H1 (cell line): ENCODE results near the gene MAFB. TPM values are rescaled to one million over a fixed set of nuclear protein-coding genes. Genes with fewer than 3 reads are reported as not detected.

ENCODE experiments used
- CTCF ChIA-PET: fragments of 300-600 bp; sonication (Branson Sonifier 250); formaldehyde crosslinking; loops from one replicate; lab custom pipeline; 2021; ENCODE audit not compliant: partially characterized antibody; lab: Charles Lee
- POLR2A ChIA-PET: fragments of 300-600 bp; sonication (Branson Sonifier 250); formaldehyde crosslinking; loops from one replicate; lab custom pipeline; 2021; ENCODE audit warnings: inconsistent platforms; ENCODE audit not compliant: partially characterized antibody; lab: Charles Lee
- DNase-seq, 2 experiments: peaks; one replicate each; pipeline versions ENCODE4 v3.0.0 to v3.0.0-alpha.2; 2010 to 2022; ENCODE audit warnings: low spot score in 2 of 2, low read depth in 1 of 2, mixed read lengths in 1 of 2
- FAIRE-seq: peaks from 2 replicates; lab custom pipeline; 2011; peaks lifted over from hg19 to GRCh38; lab: Jason Lieb, UNC
- H2AFZ ChIP-seq: 2 replicates; pipeline ENCODE4 v1.8.1; 2012; ENCODE audit warnings: low read length, inconsistent platforms
- H2AK5ac ChIP-seq: 2 replicates; pipeline ENCODE4 v1.6.1; 2013; ENCODE audit warnings: low read depth, low read length
- H2BK120ac ChIP-seq: replicated peaks from 2 replicates; pipeline ENCODE3; 2013; ENCODE audit warnings: low read depth, low read length, inconsistent platforms
- H2BK12ac ChIP-seq: 2 replicates; pipeline ENCODE4 v1.6.1; 2013; ENCODE audit warnings: low read depth, low read length
- H2BK15ac ChIP-seq: 2 replicates; pipeline ENCODE4 v1.6.1; 2013; ENCODE audit warnings: low read length
- H2BK20ac ChIP-seq: 2 replicates; pipeline ENCODE4 v1.6.1; 2013; ENCODE audit warnings: low read length
- H2BK5ac ChIP-seq: 2 replicates; pipeline ENCODE4 v1.6.1; 2013; ENCODE audit warnings: low read depth, low read length
- H3K14ac ChIP-seq: 2 replicates; pipeline ENCODE4 v1.6.1; 2013; ENCODE audit warnings: inconsistent platforms; ENCODE audit not compliant: insufficient read length
- H3K18ac ChIP-seq: 2 replicates; pipeline ENCODE4 v1.6.1; 2013; ENCODE audit warnings: low read length; ENCODE audit errors: extremely low read depth
- H3K23ac ChIP-seq: 2 replicates; pipeline ENCODE4 v1.6.1; 2013; ENCODE audit warnings: inconsistent platforms; ENCODE audit not compliant: insufficient read length
- H3K23me2 ChIP-seq: 2 replicates; pipeline ENCODE4 v1.6.1; 2013; ENCODE audit warnings: low read depth, low read length
- H3K27ac ChIP-seq: 2 replicates; pipeline ENCODE4 v1.6.1; 2011; ENCODE audit warnings: low read depth, low read length, inconsistent platforms
- H3K27me3 ChIP-seq, 4 experiments: replicated peaks in 1 of 4; 1 replicate in 1 of 4; 2 replicates in 3 of 4; pipeline versions ENCODE4 v1.6.1 to v1.8.1; 2011 to 2013; ENCODE audit warnings: low read length in 3 of 4, mild to moderate bottlenecking in 3 of 4, inconsistent platforms in 2 of 4, mixed read lengths in 2 of 4, moderate library complexity in 1 of 4; ENCODE audit not compliant: control insufficient read depth in 3 of 4, insufficient read depth in 3 of 4; ENCODE audit errors: extremely low read depth in 1 of 4
- H3K36me3 ChIP-seq, 4 experiments: 2 replicates each; pipeline versions ENCODE4 v1.6.1 to v1.8.1; 2011 to 2013; ENCODE audit warnings: mild to moderate bottlenecking in 4 of 4, low read length in 3 of 4, moderate library complexity in 2 of 4, control low read depth in 1 of 4, inconsistent platforms in 1 of 4; ENCODE audit not compliant: insufficient read depth in 4 of 4, control insufficient read depth in 2 of 4
- H3K4ac ChIP-seq: replicated peaks from 2 replicates; pipeline ENCODE3; 2013; ENCODE audit warnings: low read length, low read depth, mixed read lengths, inconsistent platforms; ENCODE audit not compliant: insufficient read length
- H3K4me1 ChIP-seq, 4 experiments: replicated peaks in 1 of 4; 1 replicate in 1 of 4; 2 replicates in 3 of 4; pipeline versions ENCODE4 v1.6.1 to v1.8.1; 2011 to 2013; ENCODE audit warnings: low read length in 3 of 4, inconsistent platforms in 2 of 4, mixed read lengths in 1 of 4; ENCODE audit not compliant: insufficient read depth in 4 of 4, control insufficient read depth in 3 of 4
- H3K4me2 ChIP-seq, 2 experiments: 2 replicates each; pipeline versions ENCODE4 v1.6.1 to v1.8.1; 2011 to 2013; ENCODE audit warnings: low read depth in 2 of 2, low read length in 2 of 2, control low read depth in 1 of 2, inconsistent platforms in 1 of 2, mild to moderate bottlenecking in 1 of 2; ENCODE audit not compliant: insufficient read depth in 1 of 2
- H3K4me3 ChIP-seq, 4 experiments: fragments of 200-600, 300-600 bp in 1 of 4; sonication (generic), shearing (Covaris generic), sonication (Bioruptor Twin) in 1 of 4; 2 replicates each; pipeline versions ENCODE4 v1.5.1 to v1.8.1; 2011 to 2016; ENCODE audit warnings: low read length in 4 of 4, low read depth in 3 of 4, control low read depth in 2 of 4, inconsistent platforms in 2 of 4, mild to moderate bottlenecking in 2 of 4, mixed read lengths in 1 of 4, moderate library complexity in 1 of 4; ENCODE audit not compliant: insufficient read depth in 2 of 4; ENCODE audit errors: extremely low read depth in 1 of 4
- H3K56ac ChIP-seq: replicated peaks from 2 replicates; pipeline ENCODE3; 2013; ENCODE audit warnings: low read depth, mild to moderate bottlenecking, mixed read lengths, low read length, inconsistent platforms; ENCODE audit not compliant: insufficient read length
- H3K79me1 ChIP-seq: 2 replicates; pipeline ENCODE4 v1.6.1; 2013; ENCODE audit warnings: low read depth, low read length, control low read depth
- H3K79me2 ChIP-seq, 2 experiments: 2 replicates each; pipeline versions ENCODE4 v1.6.1 to v1.8.1; 2012 to 2013; ENCODE audit warnings: low read length in 2 of 2, mild to moderate bottlenecking in 2 of 2, inconsistent platforms in 1 of 2; ENCODE audit not compliant: insufficient read depth in 2 of 2, control insufficient read depth in 1 of 2
- H3K9ac ChIP-seq, 4 experiments: replicated peaks in 1 of 4; 1 replicate in 1 of 4; 2 replicates in 3 of 4; pipeline versions ENCODE4 v1.6.1 to v1.8.1; 2011 to 2013; ENCODE audit warnings: low read depth in 3 of 4, low read length in 3 of 4, control low read depth in 2 of 4, mild to moderate bottlenecking in 2 of 4, moderate library complexity in 2 of 4, inconsistent platforms in 1 of 4; ENCODE audit errors: extremely low read depth in 1 of 4
- H3K9me3 ChIP-seq, 2 experiments: 2 replicates each; pipeline versions ENCODE4 v1.6.1 to v1.8.1; 2012 to 2013; ENCODE audit warnings: mild to moderate bottlenecking in 2 of 2, moderate library complexity in 2 of 2, control low read depth in 1 of 2, inconsistent platforms in 1 of 2, low read depth in 1 of 2, low read length in 1 of 2, mixed read lengths in 1 of 2; ENCODE audit not compliant: insufficient read depth in 2 of 2
- H4K20me1 ChIP-seq, 2 experiments: replicated peaks in 1 of 2; 2 replicates each; pipeline versions ENCODE3 to v1.8.1; 2011 to 2013; ENCODE audit warnings: inconsistent platforms in 2 of 2, low read length in 2 of 2, mild to moderate bottlenecking in 1 of 2; ENCODE audit not compliant: insufficient read depth in 2 of 2, control insufficient read depth in 1 of 2
- H4K5ac ChIP-seq: 2 replicates; pipeline ENCODE4 v1.6.1; 2013; ENCODE audit warnings: low read length, low read depth, mixed read lengths, inconsistent platforms; ENCODE audit not compliant: insufficient read length
- H4K8ac ChIP-seq: 2 replicates; pipeline ENCODE4 v1.8.0; 2013; ENCODE audit warnings: mild to moderate bottlenecking, moderate library complexity, low read length, inconsistent platforms; ENCODE audit not compliant: insufficient read depth; ENCODE audit errors: extremely low read depth
- H4K91ac ChIP-seq: replicated peaks from 2 replicates; pipeline ENCODE3; 2013; ENCODE audit warnings: low read length, mixed read lengths, inconsistent platforms; ENCODE audit not compliant: insufficient read length
- WGBS, 2 experiments: shearing (Covaris generic) in 1 of 2; methylation state at CpG; one replicate each; pipeline versions ENCODE4 v1.1.6 to v1.1.7; 2013 to 2015; ENCODE audit warnings: low lambda C conversion rate in 2 of 2, mixed read lengths in 2 of 2, inconsistent platforms in 1 of 2, low coverage in 1 of 2, missing lambda C conversion rate in 1 of 2; ENCODE audit not compliant: insufficient replicate concordance in 2 of 2, insufficient coverage in 1 of 2, insufficient read length in 1 of 2; ENCODE audit errors: extremely low coverage in 1 of 2, missing lambda C conversion rate in 1 of 2; 5-methylcytosine and 5-hydroxymethylcytosine counted together
- polyA plus RNA-seq, 7 experiments: library from polyadenylated mRNA; depleted of rRNA in 3 of 7; stranded (reverse) in 5 of 7; unstranded in 2 of 7; fragments of >200 nt in 5 of 7; fragments of 200-250 nt in 2 of 7; gene quantifications; 1 replicate in 5 of 7; 2 replicates in 1 of 7; 4 replicates in 1 of 7; pipeline versions ENCODE4 v1.2.1 to v1.2.3, GENCODE V29; 2011 to 2013; ENCODE audit warnings: missing spikeins in 2 of 7, mixed read lengths in 2 of 7
- total RNA-seq: library from RNA; stranded (reverse); fragmentation: NEBNext Ultra II Directional; extraction: Animal tissue kit (Norgen Biotek cat#: 25700); gene quantifications from 2 replicates; pipeline ENCODE4 v1.2.1, GENCODE V29; 2021

MAFB gene
- total and polyA plus RNA-seq, 2 of the 8 experiments (the other 6 are each of a cell fraction or from before 2014, with no cell fraction given): 0.83 to 1.8 TPM

DNA sequence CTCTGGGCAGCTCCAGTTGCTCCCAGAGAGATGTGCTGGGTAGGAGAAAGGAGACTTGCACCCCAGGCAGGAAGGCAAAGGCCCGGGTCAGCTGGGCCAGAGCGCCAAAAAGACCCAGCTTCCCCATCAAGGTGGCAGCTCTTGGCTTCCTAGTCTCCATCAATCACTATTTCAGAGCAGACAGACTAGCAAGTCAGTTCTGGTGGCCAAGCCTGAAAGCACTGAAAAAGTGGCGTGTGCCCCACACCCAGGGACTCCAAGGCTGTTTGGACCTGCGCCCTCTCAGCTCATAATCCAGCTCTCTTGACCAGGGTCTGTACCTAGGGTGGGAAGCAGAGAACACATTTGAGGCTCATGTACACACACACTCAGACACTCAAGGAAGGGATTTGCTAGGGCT lies 3.7 kb downstream of the MAFB start:
- H3K4me2 ChIP-seq: no peak overlapping the region
- H3K23me2 ChIP-seq: peaks cover 28% of the 10 kb centered on the region; the same call in 1 of the 2 replicates
- DNase-seq (no peak), FAIRE-seq (no peak)
- no peak overlapping the region for H4K91ac ChIP-seq
- no peak overlapping the region for H3K4ac ChIP-seq
- H3K4me3 ChIP-seq: no peak overlapping the region
- H4K8ac ChIP-seq: no peak overlapping the region; the same call in 1 of the 2 replicates
- H3K56ac ChIP-seq: no peak overlapping the region
- WGBS, 2 experiments: 77% methylated on average over 4 of the region's 4 CpGs; no CpG with 5 or more reads in 1 of the 2 experiments
- no peak overlapping the region for H2AK5ac ChIP-seq
- H3K36me3 ChIP-seq: peaks cover 0 to 12% (median 0%) of the 10 kb centered on the region in 4 experiments; a peak in 1 of 8 replicates
- no peak overlapping the region for H2BK15ac ChIP-seq
- peaks cover 19 to 35% of the 10 kb centered on the region in 2 experiments for H4K20me1 ChIP-seq
- H3K14ac ChIP-seq: no peak overlapping the region
- no peak overlapping the region for H2BK12ac ChIP-seq
- no peak overlapping the region for H3K23ac ChIP-seq
- H3K9ac ChIP-seq: no peak overlapping the region
- H3K18ac ChIP-seq: no peak overlapping the region
- peaks cover 0 to 36% (median 15%) of the 10 kb centered on the region in 4 experiments; a peak in 5 of 7 replicates for H3K4me1 ChIP-seq
- no peak overlapping the region for H4K5ac ChIP-seq
- H2BK5ac ChIP-seq: no peak overlapping the region
- no peak overlapping the region for H2BK20ac ChIP-seq
- no peak overlapping the region for H2AFZ ChIP-seq
- H3K27ac ChIP-seq: no peak overlapping the region
- CTCF ChIA-PET: interaction anchor here (1.4 kb wide), 1 partner anchor 16 kb away, joined by 3 read pairs; no protein-coding TSS in a partner anchor
- H2BK120ac ChIP-seq: no peak overlapping the region
- POLR2A ChIA-PET: no interaction called here
- H3K79me2 ChIP-seq: no peaks in the 10 kb centered on the region
- no peaks in the 10 kb centered on the region for H3K9me3 ChIP-seq
- no peaks in the 10 kb centered on the region for H3K79me1 ChIP-seq
- H3K27me3 ChIP-seq: peaks cover 65 to 98% (median 91%) of the 10 kb centered on the region in 4 experiments
